Loucy (cell line): Measurements from ENCODE around the gene KDM6B.

Source experiments
- H2AFZ ChIP-seq: fragments of 200-600 bp; sonication (generic); 2 replicates; pipeline ENCODE4 v1.6.0; 2016; ENCODE audit warnings: antibody characterized with exemption, mild to moderate bottlenecking, low read length, moderate library complexity
- H3F3A ChIP-seq: fragments of 200-600 bp; 2 replicates; pipeline ENCODE4 v1.6.0; 2016; ENCODE audit warnings: antibody characterized with exemption, low read depth, mild to moderate bottlenecking
- H3K27me3 ChIP-seq: fragments of 200-600 bp; sonication (generic); 2 replicates; pipeline ENCODE4 v1.6.1; 2014; ENCODE audit warnings: low read length, mild to moderate bottlenecking; ENCODE audit not compliant: insufficient read depth, poor library complexity, severe bottlenecking
- H3K36me3 ChIP-seq: fragments of 200-600 bp; sonication (generic); 2 replicates; pipeline ENCODE4 v1.6.1; 2016; ENCODE audit warnings: low read length; ENCODE audit not compliant: insufficient read depth
- H3K4me1 ChIP-seq: fragments of 200-600 bp; sonication (generic); 2 replicates; pipeline ENCODE4 v1.5.1; 2014; ENCODE audit warnings: low read length, mild to moderate bottlenecking; ENCODE audit not compliant: insufficient read depth, poor library complexity, severe bottlenecking
- H3K4me2 ChIP-seq: fragments of 200-600 bp; sonication (generic); 2 replicates; pipeline ENCODE4 v1.6.0; 2014; ENCODE audit warnings: antibody characterized with exemption, low read length, low read depth, mild to moderate bottlenecking; ENCODE audit not compliant: poor library complexity, severe bottlenecking
- H3K4me3 ChIP-seq: fragments of 200-600 bp; sonication (generic); 2 replicates; pipeline ENCODE4 v1.5.1; 2014; ENCODE audit warnings: low read length, mild to moderate bottlenecking, mixed read lengths; ENCODE audit not compliant: poor library complexity, severe bottlenecking
- H3K79me2 ChIP-seq: fragments of 200-600 bp; sonication (generic); 2 replicates; pipeline ENCODE4 v1.6.1; 2014; ENCODE audit warnings: low read length; ENCODE audit not compliant: insufficient read depth
- H3K9ac ChIP-seq: fragments of 200-600 bp; sonication (generic); 2 replicates; pipeline ENCODE4 v1.6.0; 2014; ENCODE audit warnings: mild to moderate bottlenecking, low read depth, low read length, moderate library complexity; ENCODE audit not compliant: poor library complexity, severe bottlenecking
- H3K9me2 ChIP-seq: fragments of 200-600 bp; sonication (generic); replicated peaks from 2 replicates; pipeline ENCODE4 v1.6.1; 2016; ENCODE audit warnings: low read depth, low read length, mixed read lengths
- H3K9me3 ChIP-seq: fragments of 200-600 bp; sonication (generic); 2 replicates; pipeline ENCODE4 v1.6.1; 2014; ENCODE audit warnings: mild to moderate bottlenecking, antibody characterized with exemption, low read length, low read depth; ENCODE audit not compliant: insufficient read depth
- H4K20me1 ChIP-seq: fragments of 200-600 bp; sonication (generic); 2 replicates; pipeline ENCODE4 v1.6.0; 2014; ENCODE audit warnings: antibody characterized with exemption, low read length, mild to moderate bottlenecking; ENCODE audit not compliant: insufficient read depth, poor library complexity, severe bottlenecking
- EZH2phosphoT487 ChIP-seq: fragments of 200-600 bp; IDR thresholded peaks from 2 replicates; pipeline ENCODE4 v1.6.1; 2018; ENCODE audit warnings: antibody characterized with exemption, mild to moderate bottlenecking, moderate library complexity, borderline replicate concordance
- TF ChIP-seq, protein P1 (sequence below): fragments of 200-600 bp; sonication (generic); conservative IDR thresholded peaks from 2 replicates; pipeline ENCODE4 v1.5.1; 2014; ENCODE audit warnings: mild to moderate bottlenecking, antibody characterized with exemption, low read length

The KDM6B gene, protein sequence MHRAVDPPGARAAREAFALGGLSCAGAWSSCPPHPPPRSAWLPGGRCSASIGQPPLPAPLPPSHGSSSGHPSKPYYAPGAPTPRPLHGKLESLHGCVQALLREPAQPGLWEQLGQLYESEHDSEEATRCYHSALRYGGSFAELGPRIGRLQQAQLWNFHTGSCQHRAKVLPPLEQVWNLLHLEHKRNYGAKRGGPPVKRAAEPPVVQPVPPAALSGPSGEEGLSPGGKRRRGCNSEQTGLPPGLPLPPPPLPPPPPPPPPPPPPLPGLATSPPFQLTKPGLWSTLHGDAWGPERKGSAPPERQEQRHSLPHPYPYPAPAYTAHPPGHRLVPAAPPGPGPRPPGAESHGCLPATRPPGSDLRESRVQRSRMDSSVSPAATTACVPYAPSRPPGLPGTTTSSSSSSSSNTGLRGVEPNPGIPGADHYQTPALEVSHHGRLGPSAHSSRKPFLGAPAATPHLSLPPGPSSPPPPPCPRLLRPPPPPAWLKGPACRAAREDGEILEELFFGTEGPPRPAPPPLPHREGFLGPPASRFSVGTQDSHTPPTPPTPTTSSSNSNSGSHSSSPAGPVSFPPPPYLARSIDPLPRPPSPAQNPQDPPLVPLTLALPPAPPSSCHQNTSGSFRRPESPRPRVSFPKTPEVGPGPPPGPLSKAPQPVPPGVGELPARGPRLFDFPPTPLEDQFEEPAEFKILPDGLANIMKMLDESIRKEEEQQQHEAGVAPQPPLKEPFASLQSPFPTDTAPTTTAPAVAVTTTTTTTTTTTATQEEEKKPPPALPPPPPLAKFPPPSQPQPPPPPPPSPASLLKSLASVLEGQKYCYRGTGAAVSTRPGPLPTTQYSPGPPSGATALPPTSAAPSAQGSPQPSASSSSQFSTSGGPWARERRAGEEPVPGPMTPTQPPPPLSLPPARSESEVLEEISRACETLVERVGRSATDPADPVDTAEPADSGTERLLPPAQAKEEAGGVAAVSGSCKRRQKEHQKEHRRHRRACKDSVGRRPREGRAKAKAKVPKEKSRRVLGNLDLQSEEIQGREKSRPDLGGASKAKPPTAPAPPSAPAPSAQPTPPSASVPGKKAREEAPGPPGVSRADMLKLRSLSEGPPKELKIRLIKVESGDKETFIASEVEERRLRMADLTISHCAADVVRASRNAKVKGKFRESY (N-terminal part only)

GRCh38 chr17:7833795-7834541 is at the start of gene KDM6B:
Gene KDM6B, plus strand, starts transcription at chr17:7834217. Its CDS starts 11,338 bp downstream, at chr17:7845555.
- H3K27me3 ChIP-seq: no peaks in the 10 kb centered on the region
- H3K79me2 ChIP-seq: peaks cover 23% of the 10 kb centered on the region; the same call in 1 of the 2 replicates
- peak within 1 kb of the TSS; percentile 98 for H3K4me3 ChIP-seq
- H2AFZ ChIP-seq: peak within 1 kb of the TSS; percentile 93
- peaks cover 31% of the 10 kb centered on the region for H3K4me1 ChIP-seq
- H3K4me2 ChIP-seq: peak within 1 kb of the TSS; percentile 94
- no peak for TF ChIP-seq EZH2phosphoT487
- TF ChIP-seq, protein P1, sequence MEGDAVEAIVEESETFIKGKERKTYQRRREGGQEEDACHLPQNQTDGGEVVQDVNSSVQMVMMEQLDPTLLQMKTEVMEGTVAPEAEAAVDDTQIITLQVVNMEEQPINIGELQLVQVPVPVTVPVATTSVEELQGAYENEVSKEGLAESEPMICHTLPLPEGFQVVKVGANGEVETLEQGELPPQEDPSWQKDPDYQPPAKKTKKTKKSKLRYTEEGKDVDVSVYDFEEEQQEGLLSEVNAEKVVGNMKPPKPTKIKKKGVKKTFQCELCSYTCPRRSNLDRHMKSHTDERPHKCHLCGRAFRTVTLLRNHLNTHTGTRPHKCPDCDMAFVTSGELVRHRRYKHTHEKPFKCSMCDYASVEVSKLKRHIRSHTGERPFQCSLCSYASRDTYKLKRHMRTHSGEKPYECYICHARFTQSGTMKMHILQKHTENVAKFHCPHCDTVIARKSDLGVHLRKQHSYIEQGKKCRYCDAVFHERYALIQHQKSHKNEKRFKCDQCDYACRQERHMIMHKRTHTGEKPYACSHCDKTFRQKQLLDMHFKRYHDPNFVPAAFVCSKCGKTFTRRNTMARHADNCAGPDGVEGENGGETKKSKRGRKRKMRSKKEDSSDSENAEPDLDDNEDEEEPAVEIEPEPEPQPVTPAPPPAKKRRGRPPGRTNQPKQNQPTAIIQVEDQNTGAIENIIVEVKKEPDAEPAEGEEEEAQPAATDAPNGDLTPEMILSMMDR: no peak
- peaks cover 15% of the 10 kb centered on the region; the same call in 1 of the 2 replicates for H3F3A ChIP-seq
- H3K9ac ChIP-seq: peak within 1 kb of the TSS; percentile 61
- no peaks in the 10 kb centered on the region for H3K36me3 ChIP-seq
- H4K20me1 ChIP-seq: peaks cover 6% of the 10 kb centered on the region
- no peaks in the 10 kb centered on the region for H3K9me2 ChIP-seq
- H3K9me3 ChIP-seq: no peaks in the 10 kb centered on the region

GRCh38 chr17:7786866-7787265 is 47.2 kb upstream of the KDM6B start:
- TF ChIP-seq, protein P1: no peak
- TF ChIP-seq EZH2phosphoT487: no peak
- Histone ChIP-seq H3K27me3 (no peaks in the 10 kb centered on the region), H3K9me3 (no peaks in the 10 kb centered on the region), H3K4me3 (no peak overlapping the region), H3K9ac (no peak overlapping the region), H2AFZ (no peak overlapping the region), H3K79me2 (no peaks in the 10 kb centered on the region), H3F3A (no peaks in the 10 kb centered on the region), H3K4me1 (no peaks in the 10 kb centered on the region), H4K20me1 (no peaks in the 10 kb centered on the region), H3K36me3 (no peaks in the 10 kb centered on the region), H3K9me2 (no peaks in the 10 kb centered on the region), H3K4me2 (no peak overlapping the region)

DNA sequence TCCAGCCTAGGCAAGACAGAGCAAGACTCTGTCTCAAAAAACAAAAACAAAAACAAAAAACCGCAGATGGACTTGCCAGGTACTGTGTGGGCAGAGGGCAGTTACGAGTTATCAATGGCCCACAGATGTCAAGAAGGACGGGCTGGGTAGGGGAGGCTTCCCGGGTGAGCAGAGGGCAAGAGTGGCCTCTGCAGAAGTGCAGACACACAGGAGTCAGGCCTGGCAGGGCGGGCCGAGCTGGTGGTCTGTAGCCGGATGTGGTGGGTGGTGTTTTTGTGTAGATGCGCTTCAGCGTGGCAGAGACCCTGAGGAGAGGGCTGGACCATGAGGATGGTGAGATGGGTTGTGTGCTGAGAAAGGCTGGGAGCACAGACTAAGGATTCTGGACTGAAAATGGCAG is 44.9 kb upstream of the KDM6B start:
- no peaks in the 10 kb centered on the region for H3F3A ChIP-seq
- no peaks in the 10 kb centered on the region for H3K4me1 ChIP-seq
- no peaks in the 10 kb centered on the region for H4K20me1 ChIP-seq
- no peak overlapping the region for H3K4me3 ChIP-seq
- H3K4me2 ChIP-seq: no peak overlapping the region
- H3K9me3 ChIP-seq: no peaks in the 10 kb centered on the region
- no peak overlapping the region for H2AFZ ChIP-seq
- no peak overlapping the region for H3K9ac ChIP-seq
- H3K9me2 ChIP-seq: no peaks in the 10 kb centered on the region
- H3K79me2 ChIP-seq: no peaks in the 10 kb centered on the region
- no peaks in the 10 kb centered on the region for H3K36me3 ChIP-seq
- H3K27me3 ChIP-seq: no peaks in the 10 kb centered on the region
- TF ChIP-seq, protein P1: no peak
- no peak for TF ChIP-seq EZH2phosphoT487
